OCI-LY1 (cell line): ENCODE data around the gene ASS1.

Experiments used
- EZH2 ChIP-seq: fragments of 200-600 bp; sonication (generic), shearing (Covaris generic); IDR thresholded peaks from 2 replicates; pipeline ENCODE4 v1.8.0; 2017; ENCODE audit warnings: borderline replicate concordance, mixed run types, mild to moderate bottlenecking, antibody characterized with exemption, low read length, moderate library complexity, mixed read lengths
- TF ChIP-seq, protein P1 (sequence below): fragments of 200-600 bp; sonication (generic), shearing (Covaris generic); IDR thresholded peaks from 2 replicates; pipeline ENCODE4 v1.5.1; 2017; ENCODE audit warnings: mild to moderate bottlenecking, antibody characterized with exemption, low read length, moderate library complexity, mixed read lengths

DNA sequence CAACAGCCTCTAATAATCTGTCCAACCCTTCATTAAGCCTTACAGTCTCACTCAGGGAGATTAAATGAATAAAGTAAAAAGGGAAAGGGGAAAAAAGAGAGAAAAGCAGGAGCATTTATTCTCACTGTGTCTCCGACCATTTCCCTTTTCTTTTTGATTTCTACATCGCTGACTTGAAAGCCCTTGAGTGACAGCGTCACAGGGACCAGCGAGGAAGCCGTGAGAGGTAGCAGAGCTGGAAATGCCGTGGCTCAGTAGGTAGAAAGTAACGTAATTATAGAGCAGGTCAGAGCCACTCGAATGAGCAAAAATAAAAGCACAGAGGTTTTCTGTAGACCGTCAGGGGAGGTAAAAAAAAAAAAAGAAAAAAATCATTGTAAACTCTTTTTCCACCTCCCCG, 52.4 kb downstream of the ASS1 start:
- TF ChIP-seq, protein P1, sequence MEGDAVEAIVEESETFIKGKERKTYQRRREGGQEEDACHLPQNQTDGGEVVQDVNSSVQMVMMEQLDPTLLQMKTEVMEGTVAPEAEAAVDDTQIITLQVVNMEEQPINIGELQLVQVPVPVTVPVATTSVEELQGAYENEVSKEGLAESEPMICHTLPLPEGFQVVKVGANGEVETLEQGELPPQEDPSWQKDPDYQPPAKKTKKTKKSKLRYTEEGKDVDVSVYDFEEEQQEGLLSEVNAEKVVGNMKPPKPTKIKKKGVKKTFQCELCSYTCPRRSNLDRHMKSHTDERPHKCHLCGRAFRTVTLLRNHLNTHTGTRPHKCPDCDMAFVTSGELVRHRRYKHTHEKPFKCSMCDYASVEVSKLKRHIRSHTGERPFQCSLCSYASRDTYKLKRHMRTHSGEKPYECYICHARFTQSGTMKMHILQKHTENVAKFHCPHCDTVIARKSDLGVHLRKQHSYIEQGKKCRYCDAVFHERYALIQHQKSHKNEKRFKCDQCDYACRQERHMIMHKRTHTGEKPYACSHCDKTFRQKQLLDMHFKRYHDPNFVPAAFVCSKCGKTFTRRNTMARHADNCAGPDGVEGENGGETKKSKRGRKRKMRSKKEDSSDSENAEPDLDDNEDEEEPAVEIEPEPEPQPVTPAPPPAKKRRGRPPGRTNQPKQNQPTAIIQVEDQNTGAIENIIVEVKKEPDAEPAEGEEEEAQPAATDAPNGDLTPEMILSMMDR = no peak
- no peak for TF ChIP-seq EZH2
